ENCODE results near the gene ECEL1. TPM values are rescaled to one million over a fixed set of nuclear protein-coding genes. Genes with fewer than 3 reads are reported as not detected.
"Not testable (repeated sequence)": the region's sequence is repeated elsewhere in the genome, so short reads cannot be mapped to it uniquely, and the experiment has no call there.

Gene ECEL1
- total and polyA plus RNA-seq, 8 donors, result 0.10 to 0.64 (median 0.39) TPM

- no peak for ATAC-seq
- H3K27ac ChIP-seq, result no peak within 1 kb of the TSS
- no peaks in the 10 kb centered on the region for H3K36me3 ChIP-seq
- peaks cover 7 to 50% of the 10 kb centered on the region in 2 donors for H3K27me3 ChIP-seq
- intact Hi-C loops (cut with DNase I), result no loop called here
- DNase-seq, result no peak
- H3K9me3 ChIP-seq, result no peaks in the 10 kb centered on the region
- H3K4me1 ChIP-seq, result no peaks in the 10 kb centered on the region
- H3K4me3 ChIP-seq, result no peak within 1 kb of the TSS
- no peak for TF ChIP-seq CTCF (IDR thresholded peaks at IDR 0.05)
Measured at GRCh38 chr2:232455426-232456255, 32.0 kb downstream of the ECEL1 start, which contains the start of gene ALPI. Gene ALPI, plus strand, starts transcription at chr2:232456153. Its CDS starts 47 bp downstream, at chr2:232456200.

- H3K4me1 ChIP-seq, result no peaks in the 10 kb centered on the region
- no peaks in the 10 kb centered on the region for H3K36me3 ChIP-seq
- DNase-seq (no peak), ATAC-seq (no peak)
- H3K27ac ChIP-seq, result no peak overlapping the region
- H3K27me3 ChIP-seq, result peaks cover 7 to 42% of the 10 kb centered on the region in 2 donors
- intact Hi-C loops (cut with DNase I), result loop anchor here in 1 of 2 donors (5.0 kb wide), 1 partner anchor 68 kb away; the partner anchor contains the start of gene PRSS56
- H3K4me3 ChIP-seq, result no peak overlapping the region
- TF ChIP-seq CTCF (IDR thresholded peaks at IDR 0.05), result no peak
- H3K9me3 ChIP-seq, result no peaks in the 10 kb centered on the region
Measured at GRCh38 chr2:232454630-232455029, 33.0 kb downstream of the ECEL1 start.

GRCh38 chr2:232451645-232452044 is 36.0 kb downstream of the ECEL1 start:
- intact Hi-C loops (cut with DNase I), result loop anchor here in 1 of 2 donors (5.0 kb wide), 1 partner anchor 71 kb away; the partner anchor contains the start of gene PRSS56
- H3K36me3 ChIP-seq, DNase-seq, ATAC-seq, H3K4me3 ChIP-seq, H3K4me1 ChIP-seq, H3K9me3 ChIP-seq, H3K27ac ChIP-seq: not testable (repeated sequence)
- peaks cover 0 to 13% of the 10 kb centered on the region in 2 donors for H3K27me3 ChIP-seq

- TF ChIP-seq CTCF (IDR thresholded peaks at IDR 0.05), result no peak
- DNase-seq, result no peak
- Histone ChIP-seq H3K4me3 (no peak overlapping the region), H3K4me1 (no peaks in the 10 kb centered on the region), H3K9me3 (no peaks in the 10 kb centered on the region), H3K27ac (no peak overlapping the region), H3K36me3 (no peaks in the 10 kb centered on the region), H3K27me3 (peaks cover 0 to 3% of the 10 kb centered on the region in 2 donors)
- no peak for ATAC-seq
- intact Hi-C loops (cut with DNase I), result loop anchor here in 1 of 2 donors (5.0 kb wide), 1 partner anchor 72 kb away; the partner anchor contains the start of gene PRSS56
Measured at GRCh38 chr2:232449964-232450363, 37.7 kb downstream of the ECEL1 start.

- no peaks in the 10 kb centered on the region for H3K36me3 ChIP-seq
- TF ChIP-seq CTCF (IDR thresholded peaks at IDR 0.05), result no peak
- H3K4me3 ChIP-seq, result no peak overlapping the region
- no peaks in the 10 kb centered on the region for H3K9me3 ChIP-seq
- no peak overlapping the region for H3K27ac ChIP-seq
- H3K27me3 ChIP-seq, result peaks cover 0 to 11% of the 10 kb centered on the region in 2 donors
- no peak for DNase-seq
- intact Hi-C loops (cut with DNase I), result no loop called here
- no peaks in the 10 kb centered on the region for H3K4me1 ChIP-seq
- no peak for ATAC-seq
Measured at GRCh38 chr2:232448304-232448690, 39.3 kb downstream of the ECEL1 start.

Data from left lung (tissue), 10 donors.